A204.1 (cell line): Measurements from ENCODE around the gene ANAPC15.

Source experiments
- FAIRE-seq: peaks from 2 replicates; lab custom pipeline; 2012; peaks lifted over from hg19 to GRCh38; lab: Jason Lieb, UNC

The ANAPC15 gene

GRCh38 chr11:72124046-72124445 lies 11.6 kb upstream of the ANAPC15 start:
- no peak for FAIRE-seq

DNA sequence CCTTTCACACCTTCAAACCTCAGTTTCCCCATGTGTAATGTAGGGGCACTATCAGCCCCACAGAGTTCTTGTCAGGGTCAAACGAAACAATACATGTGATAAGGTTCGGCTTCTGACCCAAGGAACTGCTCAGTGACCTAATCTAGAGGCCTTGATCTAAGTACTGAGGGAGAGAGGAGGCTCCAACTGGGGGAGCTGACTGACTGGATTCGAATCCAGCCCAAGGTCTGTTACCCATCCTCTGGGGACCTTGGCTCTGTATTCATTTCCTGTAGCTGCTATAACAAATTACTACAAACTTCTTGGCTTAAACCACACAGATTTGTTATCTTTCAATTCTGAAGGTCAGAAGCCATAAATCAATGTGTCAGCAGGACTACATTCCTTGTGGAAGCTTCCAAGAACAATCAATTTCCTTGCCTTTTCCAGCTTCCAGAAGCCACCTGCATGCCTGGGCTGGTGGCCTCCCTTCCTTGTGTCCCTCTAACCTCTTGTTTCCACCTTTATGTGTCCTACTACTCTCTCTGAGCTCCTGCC lies 10.7 kb upstream of the ANAPC15 start:
- no peak for FAIRE-seq

DNA sequence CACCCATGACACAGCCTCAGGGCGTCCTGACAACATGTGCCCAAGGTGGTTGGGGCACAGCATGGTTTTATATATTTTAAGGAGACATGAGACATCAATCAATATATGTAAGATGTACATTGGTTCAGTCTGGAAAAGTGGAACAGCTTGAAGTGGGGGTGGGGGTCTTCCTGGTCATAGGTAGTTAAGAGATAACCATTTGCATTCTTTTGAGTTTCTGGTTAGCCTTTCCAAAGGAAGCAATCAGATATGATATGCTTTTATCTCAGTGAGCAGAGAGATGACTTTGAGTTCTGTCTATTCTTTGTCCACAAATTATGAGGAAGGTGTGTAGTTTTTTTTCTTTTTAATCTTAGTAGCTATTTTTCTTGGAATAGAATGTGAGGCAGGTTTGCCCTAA lies 10.1 kb upstream of the ANAPC15 start:
- FAIRE-seq: no peak

- FAIRE-seq: no peak
Measured at GRCh38 chr11:72120930-72121329, 8.4 kb upstream of the ANAPC15 start.

GRCh38 chr11:72119198-72119597 lies 6.7 kb upstream of the ANAPC15 start:
- no peak for FAIRE-seq

GRCh38 chr11:72116019-72116755 lies 3.7 kb upstream of the ANAPC15 start:
- no peak for FAIRE-seq

DNA sequence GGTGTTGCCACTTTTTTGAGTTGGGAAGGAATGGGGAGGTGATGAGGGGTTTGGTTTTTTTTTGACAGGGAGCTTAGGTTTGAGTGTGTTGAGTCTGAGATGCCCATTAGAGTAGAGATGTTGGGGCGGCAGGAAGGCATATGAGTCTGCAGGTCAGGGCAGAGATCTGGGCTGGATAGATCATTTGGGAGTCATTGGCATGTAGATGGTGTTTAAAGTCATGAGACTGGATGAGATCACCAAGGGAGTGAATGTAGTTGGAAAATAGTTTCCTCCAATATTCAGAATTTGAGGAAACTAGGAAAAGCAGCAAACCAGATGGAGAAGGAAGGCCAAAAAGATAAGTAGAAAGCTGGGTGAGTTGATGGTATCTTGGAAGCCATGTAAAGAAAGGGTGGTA lies 2.1 kb upstream of the ANAPC15 start:
- no peak for FAIRE-seq

DNA sequence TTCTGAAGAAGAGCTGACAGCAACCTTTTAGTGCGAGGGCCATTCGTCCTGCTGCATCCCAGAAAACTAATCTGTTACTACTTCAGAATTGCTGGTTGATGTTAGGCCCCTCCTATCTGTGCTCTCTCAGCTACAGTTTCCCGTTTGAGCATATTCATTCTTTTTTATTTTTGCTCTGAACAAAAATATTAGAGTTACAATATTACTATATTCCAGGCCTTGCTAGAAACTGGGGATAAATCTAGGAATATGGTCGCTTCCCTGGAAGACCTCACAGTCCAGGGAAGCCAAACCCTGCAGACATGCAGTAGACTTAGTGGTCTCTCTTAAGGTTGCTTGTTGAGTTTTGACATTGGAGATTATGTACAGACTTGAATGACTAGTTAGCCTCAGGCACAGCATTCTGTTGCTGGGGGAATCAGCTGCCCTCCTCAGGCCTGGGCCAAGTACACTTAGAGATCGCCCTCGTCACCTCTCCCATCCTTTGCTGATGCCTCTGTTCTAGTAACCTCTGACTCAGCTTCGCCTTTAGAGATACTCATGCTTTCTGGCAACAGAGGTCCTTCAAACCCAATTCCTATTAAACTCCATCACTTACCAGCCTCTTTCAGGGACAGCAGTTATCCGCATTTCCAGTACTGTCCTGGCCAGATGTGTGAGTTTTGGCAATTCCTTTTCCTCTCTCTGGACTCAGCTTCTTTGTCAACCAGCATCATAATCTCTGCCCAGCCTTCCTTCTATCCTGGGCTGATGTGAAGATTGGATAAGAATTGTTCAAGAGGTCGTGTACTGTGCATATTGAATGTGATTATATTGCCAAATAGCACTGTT lies 698 bp upstream of the ANAPC15 start:
- FAIRE-seq: no peak

DNA sequence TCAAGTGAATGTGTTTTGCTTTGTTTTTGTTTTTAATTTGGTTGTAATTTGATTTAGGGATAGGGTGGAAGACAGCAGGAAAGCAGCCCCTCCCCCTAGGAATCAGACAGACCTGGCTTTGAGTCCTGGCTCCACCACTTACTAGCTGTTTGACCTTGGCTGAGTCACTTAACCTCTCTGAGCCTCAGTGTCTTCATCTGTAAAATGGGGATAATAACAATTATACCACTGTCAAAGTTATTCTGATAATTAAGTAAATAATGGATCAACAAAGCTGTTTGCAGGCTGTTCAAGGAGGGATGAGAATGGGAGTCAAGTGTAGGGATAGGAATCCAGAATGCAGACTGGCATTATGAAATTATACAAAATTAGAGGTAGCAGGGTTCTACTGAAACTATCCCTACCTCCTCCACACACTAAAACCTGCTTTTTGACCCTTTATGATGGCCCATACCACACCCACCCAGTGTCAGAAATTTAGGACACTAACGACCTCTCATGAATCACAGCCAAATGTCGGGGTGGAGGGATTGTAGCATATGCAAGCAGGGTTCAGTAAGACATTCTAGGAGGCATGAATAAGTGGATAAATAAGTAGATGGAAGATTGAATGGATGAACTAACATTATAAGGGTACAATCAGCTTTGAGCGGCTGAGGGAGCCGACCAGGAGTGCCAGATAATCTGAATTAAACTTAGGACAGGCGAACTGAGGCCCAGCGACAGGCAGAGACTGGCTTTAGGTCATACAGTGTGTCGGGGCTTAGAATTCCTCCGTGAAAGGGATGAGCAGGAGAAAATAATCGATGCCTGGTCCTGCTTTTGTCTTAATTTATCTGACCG lies 974 bp downstream of the ANAPC15 start:
- no peak for FAIRE-seq

GRCh38 chr11:72105888-72106287 lies 6.6 kb downstream of the ANAPC15 start, which contains the start of gene TOMT:
TSS of gene TOMT (plus strand) at chr11:72105924. CDS start at chr11:72105952, 28 bp downstream.
- no peak for FAIRE-seq

GRCh38 chr11:72103754-72104167 lies 8.7 kb downstream of the ANAPC15 start:
- no peak for FAIRE-seq

- peak; percentile 81 for FAIRE-seq
Measured at GRCh38 chr11:72102946-72103753, 9.3 kb downstream of the ANAPC15 start, which contains the start of gene LAMTOR1. TSS of gene LAMTOR1 (minus strand) at chr11:72103297. CDS start at chr11:72103224, 73 bp downstream.

- no peak for FAIRE-seq
Measured at GRCh38 chr11:72102631-72102945, 9.9 kb downstream of the ANAPC15 start.

DNA sequence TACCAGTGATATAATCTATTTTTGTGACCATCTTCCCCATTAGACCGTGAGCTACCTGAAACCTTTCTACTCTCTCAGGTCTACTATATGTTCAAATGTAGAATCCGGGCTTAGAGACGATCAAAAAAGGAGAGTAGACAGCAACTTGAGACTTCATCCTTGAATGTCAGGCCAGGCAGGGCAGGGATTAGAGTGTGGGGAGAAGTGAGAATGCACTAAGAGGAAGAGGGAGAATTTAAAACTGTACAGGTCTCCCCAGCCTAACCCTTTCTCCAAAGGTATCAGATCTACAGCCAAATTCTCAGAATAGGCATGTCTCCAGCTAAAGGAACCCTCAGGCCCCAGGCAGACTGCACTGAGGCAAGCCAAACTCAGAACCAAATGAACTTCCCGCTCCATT lies 10.3 kb downstream of the ANAPC15 start:
- no peak for FAIRE-seq

DNA sequence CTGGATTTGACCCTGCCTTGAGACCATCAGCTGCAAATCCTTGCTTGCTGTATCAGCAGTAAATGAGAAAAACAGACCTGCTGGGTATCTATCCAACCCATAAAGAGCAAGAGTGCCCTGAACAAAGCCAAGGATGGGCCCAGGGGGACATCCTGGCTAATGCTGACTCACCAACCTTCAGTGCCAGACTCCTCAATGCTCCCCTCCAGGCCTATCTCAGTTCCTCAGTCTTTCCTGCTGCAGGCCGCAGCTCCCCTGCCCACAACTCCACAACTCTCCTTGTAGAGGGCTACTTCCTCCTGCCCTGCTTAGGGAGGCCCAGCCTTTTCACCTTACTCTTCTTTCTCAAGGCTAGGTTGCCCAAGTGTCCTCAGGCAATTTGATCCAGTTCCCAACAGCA lies 12.0 kb downstream of the ANAPC15 start:
- FAIRE-seq: no peak

DNA sequence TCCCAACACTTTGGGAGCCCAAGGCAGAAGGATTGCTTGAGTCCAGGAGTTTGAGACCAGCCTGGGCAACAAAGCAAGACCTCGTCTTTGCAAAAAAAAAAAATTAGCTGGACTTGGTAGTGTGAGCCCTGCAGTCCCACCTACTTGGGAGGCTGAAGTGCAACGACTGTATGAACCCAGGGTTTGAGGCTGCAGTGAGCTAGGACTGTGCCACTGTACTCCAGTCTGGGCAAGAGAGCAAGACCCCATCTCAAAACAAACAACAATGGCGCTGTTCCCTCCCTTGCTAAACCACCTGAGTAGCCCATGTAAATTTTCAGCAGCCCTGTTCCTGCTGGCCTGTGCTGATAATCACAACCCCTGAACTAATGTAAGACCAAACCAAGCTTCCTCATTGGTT lies 12.5 kb downstream of the ANAPC15 start:
- no peak for FAIRE-seq

DNA sequence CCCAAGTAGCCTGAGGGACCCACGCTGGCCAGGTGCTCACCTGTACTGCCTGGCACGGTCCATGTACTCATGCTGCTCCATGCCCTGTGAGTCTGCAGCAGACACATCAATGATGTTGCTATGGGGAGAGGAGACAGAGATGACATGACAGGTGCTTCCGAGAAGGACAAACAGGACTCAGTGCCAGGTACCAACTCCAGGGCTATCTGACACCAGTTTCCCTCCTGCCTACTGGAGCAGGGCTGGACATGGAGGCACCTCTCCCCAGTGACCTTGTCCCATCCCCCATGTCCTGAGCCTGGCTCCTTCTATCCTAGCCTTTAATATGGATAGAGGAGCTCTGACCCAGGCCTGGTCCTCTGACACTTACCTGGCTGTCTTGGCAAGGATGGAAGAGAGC lies 13.8 kb downstream of the ANAPC15 start:
- no peak for FAIRE-seq

GRCh38 chr11:72091292-72091691 lies 21.2 kb downstream of the ANAPC15 start:
- no peak for FAIRE-seq

- no peak for FAIRE-seq
Measured at GRCh38 chr11:72088076-72088808, 24.3 kb downstream of the ANAPC15 start.

- FAIRE-seq: no peak
Measured at GRCh38 chr11:72085621-72086351, 26.7 kb downstream of the ANAPC15 start.
